Measurements from ENCODE around the gene LNX1. TPM values are rescaled to one million over a fixed set of nuclear protein-coding genes. Genes with fewer than 3 reads are reported as not detected.

LNX1 gene
- total and polyA plus RNA-seq, 9 of the 15 experiments (the other 6 are each of a cell fraction or from before 2014, with no cell fraction given), result 0.40 to 3.6 (median 2.2) TPM

- Histone ChIP-seq H3K27me3 (ENCODE audit: control insufficient read depth in 2 of 2, insufficient read depth in 2 of 2, low read length in 2 of 2) (peaks cover 8 to 11% of the 10 kb centered on the region in 2 experiments; a peak in 4 of 5 replicates), H3K9me1 (ENCODE audit: control insufficient read depth, insufficient read depth, low read length) (no peaks in the 10 kb centered on the region), H3K4me3 (no peak overlapping the region), H3K9me3 (replicated peaks; ENCODE audit: control insufficient read depth, insufficient read depth, low read depth, low read length) (no peaks in the 10 kb centered on the region), H3K9ac (ENCODE audit: insufficient read depth in 1 of 2, low read depth in 2 of 2, low read length in 2 of 2) (no peak overlapping the region), H3K4me1 (replicated peaks in 1 of 2; ENCODE audit: control insufficient read depth in 2 of 2, insufficient read depth in 2 of 2, low read length in 2 of 2) (peaks cover 0 to 6% of the 10 kb centered on the region in 2 experiments; a peak in 1 of 5 replicates), H3K27ac (ENCODE audit: extremely low read depth, low read depth, low read length) (no peak overlapping the region), H3K36me3 (ENCODE audit: control insufficient read depth, insufficient read depth, low read length) (no peaks in the 10 kb centered on the region), H3K4me2 (ENCODE audit: insufficient read depth, low read length) (no peak overlapping the region), H4K20me1 (replicated peaks; ENCODE audit: control insufficient read depth, insufficient read depth, low read length) (no peaks in the 10 kb centered on the region), H3K79me2 (ENCODE audit: control insufficient read depth, insufficient read depth, low read length) (no peaks in the 10 kb centered on the region), H2AFZ (ENCODE audit: low read depth, low read length) (no peak overlapping the region)
- in situ Hi-C loops (cut with MboI) (no loop called here), intact Hi-C loops (cut with micrococcal nuclease) (no loop called here)
- no peak for TF ChIP-seq DDX20 (tag; IDR thresholded peaks at IDR 0.05; ENCODE audit: low read depth)
- TF ChIP-seq NFIX (CRISPR knock-in tag; IDR thresholded peaks at IDR 0.05; ENCODE audit: low read depth), result no peak
- TF ChIP-seq ZNF639 (CRISPR knock-in tag; conservative IDR thresholded peaks at IDR 0.05 in 1 of 2, IDR thresholded peaks at IDR 0.05 in 1 of 2), result no peak
- TF ChIP-seq ZNF398 (CRISPR knock-in tag; IDR thresholded peaks at IDR 0.05), result no peak
- TF ChIP-seq RBM39 (optimal IDR thresholded peaks at IDR 0.05; ENCODE audit: low read depth, low read length), result no peak
- no peak for TF ChIP-seq SUPT5H (IDR thresholded peaks at IDR 0.05)
- ATAC-seq (no peak), FAIRE-seq (no peak), DNase-seq (ENCODE audit: extremely low read depth in 1 of 4, low spot score in 3 of 4) (no peak)
- ChIA-PET CTCF (ENCODE audit: low intra/inter-chr PET ratio) (no interaction called here), POLR2A (no interaction called here)
- BruUV-seq (replicated peaks), result no TSS peak
- WGBS (ENCODE audit: insufficient coverage, low coverage, missing lambda C conversion rate), result 0% methylated on average over 2 of the region's 2 CpGs
Measured at GRCh38 chr4:53556651-53557050, 34.6 kb downstream of the LNX1 start.
